ENCODE results near the gene CYP3A7.
"Not testable (repeated sequence)": the region's sequence is repeated elsewhere in the genome, so short reads cannot be mapped to it uniquely, and the experiment has no call there.

CYP3A7 gene

GRCh38 chr7:99734987-99735386 is at the start of gene CYP3A7:
TSS of gene CYP3A7 (minus strand) at chr7:99735196. CDS start at chr7:99735093, 103 bp downstream.
- DNase-seq: no peak

DNA sequence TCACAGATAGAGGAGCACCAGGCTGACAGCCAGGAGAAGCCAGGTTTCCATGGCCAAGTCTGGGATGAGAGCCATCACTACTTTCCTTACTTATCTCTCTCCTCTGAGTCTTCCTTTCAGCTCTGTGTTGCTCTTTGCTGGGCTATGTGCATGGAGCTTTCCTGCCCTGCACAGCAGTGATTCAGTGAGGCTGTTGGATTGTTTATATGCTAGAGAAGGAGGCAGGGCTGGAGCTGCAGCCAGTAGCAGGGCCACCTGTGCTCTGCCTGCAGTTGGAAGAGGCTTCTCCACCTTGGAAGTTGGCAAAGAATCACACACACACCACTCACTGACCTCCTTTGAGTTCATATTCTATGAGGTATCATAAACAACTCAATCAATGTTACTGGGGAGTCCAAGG is 49.0 kb upstream of the CYP3A7 start, which contains the start of gene CYP3A4:
CYP3A4 (minus strand) TSS at position 178 of the 400 bp plus-strand sequence; CDS start at position 75, 103 bp downstream.
- no peak for DNase-seq

- no peak for DNase-seq
These were observed 47.3 kb upstream of the CYP3A7 start for GRCh38 chr7:99782012-99782953.

- DNase-seq: no peak
These were observed 45.6 kb upstream of the CYP3A7 start for GRCh38 chr7:99780588-99780987.

DNA sequence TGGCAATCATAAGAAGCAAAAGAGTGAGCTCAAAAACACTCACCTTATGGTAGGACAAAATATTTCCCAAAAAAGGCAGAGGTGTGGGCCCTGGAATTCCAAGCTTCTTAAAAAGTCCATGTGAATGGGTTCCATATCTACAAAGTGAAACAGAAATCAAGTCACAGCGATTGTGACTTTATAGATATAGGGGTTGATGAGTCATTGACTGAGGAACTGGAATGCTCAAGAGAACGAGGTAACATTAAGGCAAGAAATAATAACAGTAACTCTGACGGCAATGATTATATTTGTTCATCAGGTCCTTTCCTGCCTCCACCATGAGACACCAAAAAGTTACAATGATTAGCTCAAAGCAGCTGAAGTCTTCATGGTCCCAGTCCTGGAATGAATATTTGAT is 45.0 kb upstream of the CYP3A7 start:
- DNase-seq: no peak

DNA sequence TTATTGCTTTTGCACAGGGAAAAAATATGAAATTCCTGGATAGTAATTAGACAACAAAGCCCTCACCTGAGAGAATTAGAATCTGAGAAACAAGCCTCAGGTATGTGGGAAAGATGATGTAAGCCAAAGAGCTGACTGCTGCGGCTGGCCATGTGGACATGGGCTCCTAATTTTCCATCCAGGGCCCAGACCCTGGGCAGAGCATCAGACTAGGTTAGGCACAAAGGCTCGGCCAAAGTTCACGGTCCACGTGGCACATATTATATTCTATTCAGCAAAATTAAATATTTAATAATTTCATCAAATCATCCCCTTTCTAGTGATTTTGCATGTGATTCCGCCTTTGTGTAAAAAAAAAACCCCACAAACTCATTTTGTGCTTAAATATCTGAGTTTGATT is 43.9 kb upstream of the CYP3A7 start:
- DNase-seq: no peak

- not testable (repeated sequence) for DNase-seq
These were observed 38.4 kb upstream of the CYP3A7 start for GRCh38 chr7:99773395-99773794.

- no peak for DNase-seq
These were observed 37.6 kb upstream of the CYP3A7 start for GRCh38 chr7:99772565-99772964.

DNA sequence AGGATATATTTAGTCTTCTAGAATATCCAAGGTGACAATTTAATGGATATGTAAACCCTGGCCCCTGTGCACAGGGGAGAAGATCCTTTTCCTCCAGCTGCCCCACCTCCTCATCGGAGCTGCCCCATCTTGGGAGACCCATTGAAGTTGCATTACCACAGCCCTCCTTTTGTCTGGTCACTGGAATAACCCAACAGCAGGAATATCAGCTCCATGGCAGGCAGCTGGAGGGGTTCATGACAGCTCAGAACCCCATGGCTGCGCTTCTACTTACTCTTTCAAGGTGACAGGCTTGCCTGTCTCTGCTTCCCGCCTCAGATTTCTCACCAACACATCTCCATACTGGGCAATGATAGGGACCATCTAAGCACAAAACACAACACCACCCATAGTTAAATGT is 34.5 kb upstream of the CYP3A7 start:
- DNase-seq: not testable (repeated sequence)

- no peak for DNase-seq
These were observed 33.5 kb upstream of the CYP3A7 start for GRCh38 chr7:99768471-99768870.

GRCh38 chr7:99767662-99768061 is 32.7 kb upstream of the CYP3A7 start:
- no peak for DNase-seq

- DNase-seq: no peak
These were observed 31.6 kb upstream of the CYP3A7 start for GRCh38 chr7:99766484-99767099.

DNA sequence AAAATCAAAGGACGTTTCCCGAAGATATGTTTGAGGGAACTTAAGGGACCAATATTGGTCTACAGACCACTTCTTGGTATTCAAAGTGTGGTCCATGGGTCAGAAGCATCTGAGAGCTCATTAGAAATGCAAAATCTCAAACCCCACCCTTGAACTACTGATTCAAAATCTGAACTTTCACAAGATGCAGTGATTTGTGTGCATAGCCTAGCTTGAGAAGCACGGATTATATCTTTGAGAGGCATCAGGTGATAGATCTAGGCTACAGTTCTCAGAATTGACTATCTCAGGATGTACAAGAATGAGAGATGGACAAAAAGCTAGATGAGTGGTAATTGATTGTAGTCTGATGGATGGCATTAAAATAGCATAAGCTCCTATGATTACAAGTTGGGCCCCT is 29.5 kb upstream of the CYP3A7 start:
- DNase-seq: no peak

DNA sequence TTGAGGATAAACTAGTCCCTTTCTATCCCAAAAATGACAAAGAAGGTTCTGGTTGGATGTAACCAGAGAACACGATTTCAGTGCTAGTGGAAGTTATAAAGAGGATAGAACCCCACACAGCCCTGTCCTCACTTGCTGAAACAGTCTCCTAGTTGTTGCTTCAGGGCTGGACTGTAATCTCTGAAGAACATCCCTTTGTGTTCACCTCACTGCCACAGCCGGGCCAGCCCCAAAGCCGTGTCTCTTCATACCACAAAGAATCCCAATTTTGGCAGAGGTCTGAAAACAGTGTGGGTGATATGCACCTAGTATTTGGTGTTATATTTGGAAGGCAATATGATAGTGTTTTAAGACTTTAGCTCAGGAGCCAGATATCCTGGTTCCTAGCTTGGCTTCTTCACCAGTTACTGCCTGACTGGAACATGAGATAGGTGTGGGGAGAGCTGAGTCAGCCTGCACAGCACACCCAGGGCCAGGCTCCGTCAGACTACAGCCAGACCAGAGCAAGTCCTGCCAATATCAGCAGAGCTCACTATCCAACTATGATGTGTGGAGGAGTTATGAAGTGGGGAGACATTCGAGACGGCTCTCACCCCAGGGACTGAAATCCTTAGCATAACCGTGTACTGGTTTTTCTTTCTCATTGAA is 27.8 kb upstream of the CYP3A7 start:
- DNase-seq: no peak

- DNase-seq: no peak
These were observed 20.1 kb upstream of the CYP3A7 start for GRCh38 chr7:99755085-99755484.

GRCh38 chr7:99752356-99752755 is 17.4 kb upstream of the CYP3A7 start:
- DNase-seq: no peak

GRCh38 chr7:99751322-99752052 is 16.5 kb upstream of the CYP3A7 start:
- not testable (repeated sequence) for DNase-seq

DNA sequence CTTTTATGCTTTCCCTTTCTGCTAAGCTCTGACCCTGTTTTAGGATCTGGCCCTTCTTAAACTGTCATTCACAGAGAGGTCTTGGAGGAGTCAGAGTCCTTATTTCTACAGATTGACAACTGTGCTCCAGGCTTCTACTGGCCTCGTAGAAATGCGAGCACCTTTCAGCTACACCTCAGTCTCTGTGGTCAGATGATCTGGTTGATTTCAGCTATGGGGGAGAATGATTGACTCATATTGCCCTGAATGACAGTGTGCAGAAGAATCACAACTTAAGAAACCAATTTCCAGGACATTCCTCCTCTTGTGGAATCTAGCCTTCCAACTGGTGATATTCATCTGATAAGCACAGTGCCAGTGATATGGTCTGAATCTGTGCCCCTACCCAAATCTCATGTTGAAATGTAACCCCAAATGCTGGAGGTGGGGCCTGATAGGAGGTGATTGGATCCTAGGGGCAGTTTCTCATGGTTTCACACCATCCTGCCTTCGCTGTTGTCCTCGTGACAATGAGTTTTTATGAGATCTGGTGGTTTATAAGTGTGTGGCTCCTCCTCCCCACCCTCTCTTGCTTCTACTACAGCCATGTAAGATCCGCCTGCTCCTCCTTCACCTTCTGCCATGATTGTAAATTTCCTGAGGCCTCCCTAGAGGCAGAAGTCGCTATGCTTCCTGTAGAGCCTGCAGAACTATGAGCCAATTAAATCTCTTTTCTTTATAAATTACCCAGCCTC is 14.0 kb upstream of the CYP3A7 start:
- no peak for DNase-seq

GRCh38 chr7:99746915-99747314 is 11.9 kb upstream of the CYP3A7 start:
- not testable (repeated sequence) for DNase-seq

DNA sequence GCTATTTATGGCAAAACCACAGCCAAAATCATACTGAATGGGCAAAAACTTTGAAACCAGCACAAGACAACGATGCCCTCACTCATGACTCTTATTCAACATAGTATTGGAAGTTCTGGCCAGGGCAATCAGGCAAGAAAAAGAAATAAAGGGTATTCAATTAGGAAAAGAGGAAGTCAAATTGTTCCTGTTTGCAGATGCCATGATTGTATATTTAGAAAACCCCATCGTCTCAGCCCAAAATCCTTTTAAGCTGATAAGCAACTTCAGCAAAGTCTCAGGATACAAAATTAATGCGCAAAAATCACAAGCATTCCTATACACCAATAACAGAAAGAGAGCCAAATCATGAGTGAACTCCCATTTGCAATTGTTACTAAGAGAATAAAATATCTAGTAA is 10.4 kb upstream of the CYP3A7 start:
- not testable (repeated sequence) for DNase-seq

DNA sequence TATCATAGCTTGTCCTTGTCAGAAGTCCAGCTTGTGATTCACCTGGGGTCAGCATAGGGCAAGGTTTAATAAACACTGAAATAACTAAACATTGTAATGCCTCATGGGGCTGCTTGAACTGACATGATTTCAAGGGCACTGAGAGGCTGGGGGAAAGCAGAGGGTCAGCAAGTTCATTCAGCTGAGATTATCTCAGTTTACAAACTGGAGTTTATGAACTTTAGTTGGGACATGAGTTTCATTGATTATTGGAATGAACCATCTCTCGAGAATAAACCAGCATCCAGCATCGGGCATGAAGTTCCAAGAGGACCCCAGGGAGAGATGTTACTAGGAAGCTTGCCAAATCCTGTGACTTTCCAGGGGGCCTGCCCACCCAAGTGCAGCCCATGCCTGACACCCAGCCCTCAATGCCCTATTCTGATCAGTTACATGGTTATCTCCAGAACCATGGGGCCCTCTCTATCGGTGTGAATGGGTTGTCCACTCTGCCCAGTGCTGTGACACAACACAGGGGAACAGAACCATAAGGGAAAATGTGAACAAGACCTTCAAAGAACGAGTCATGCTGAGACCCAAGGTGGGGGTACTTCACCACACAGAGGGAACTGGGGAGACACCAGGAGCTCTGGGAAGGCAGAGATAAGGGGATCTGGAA is 7.9 kb upstream of the CYP3A7 start:
- DNase-seq: no peak

DNA sequence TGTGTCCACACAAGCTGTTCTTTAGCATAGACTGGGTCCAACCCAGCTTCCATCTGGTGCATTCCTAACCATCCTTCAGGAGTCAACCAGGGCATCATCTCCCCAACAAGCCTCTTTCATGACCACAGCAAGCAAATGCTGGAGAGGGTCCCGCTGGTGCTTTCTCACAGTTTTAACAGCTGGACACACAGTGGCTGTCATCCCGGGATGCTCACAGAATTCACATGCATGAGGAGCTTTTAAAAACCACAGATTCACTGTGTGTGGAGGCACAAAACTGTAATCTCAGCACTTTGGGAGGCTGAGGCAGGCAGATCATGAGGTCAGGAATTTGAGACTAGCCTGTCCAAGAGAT is 6.4 kb upstream of the CYP3A7 start:
- no peak for DNase-seq

Data from NCI-H345 (cell line).